A549 (cell line): Measurements from ENCODE around the gene RFPL1. TPM values are rescaled to one million over a fixed set of nuclear protein-coding genes. Genes with fewer than 3 reads are reported as not detected.

ENCODE experiments used
- ATAC-seq, 2 experiments: fragments of 200-7000 bp in 1 of 2; fragments of >200 bp in 1 of 2; cut with Nextera tagmentation in 1 of 2; cut with Tn5 transposase in 1 of 2; 3 replicates each; pipeline versions ENCODE4 v1.8.0 to v1.9.1; 2018 to 2020; ENCODE audit warnings: mild to moderate bottlenecking in 1 of 2, moderate library complexity in 1 of 2
- CTCF ChIA-PET: fragments of 300-600 bp; sonication (Branson Sonifier 250); formaldehyde crosslinking; extraction: SDS; loops from one replicate; lab custom pipeline; 2021; ENCODE audit warnings: antibody characterized with exemption, inconsistent platforms; lab: Yijun Ruan, JAX
- POLR2A ChIA-PET: fragments of 350-600 bp; formaldehyde crosslinking; extraction: SDS; loops from one replicate; lab custom pipeline; 2021; ENCODE audit warnings: antibody characterized with exemption, inconsistent platforms; lab: Yijun Ruan, JAX
- DNase-seq, 2 experiments: peaks; one replicate each; pipeline versions ENCODE4 v3.0.0 to v3.0.0-alpha.2; 2011 to 2016; ENCODE audit warnings: low read depth in 1 of 2, low spot score in 1 of 2
- FAIRE-seq: peaks from 2 replicates; lab custom pipeline; 2011; peaks lifted over from hg19 to GRCh38; lab: Jason Lieb, UNC
- H3K27ac ChIP-seq, 2 experiments: fragments of >200 bp; sonication (Bioruptor Twin); formaldehyde crosslinking; 3 replicates each; pipeline ENCODE4 v1.5.1; 2016 to 2017
- H3K4me1 ChIP-seq: fragments of >200 bp; sonication (Bioruptor Twin); formaldehyde crosslinking; 3 replicates; pipeline ENCODE4 v1.6.1; 2016
- H3K4me2 ChIP-seq: fragments of >200 bp; sonication (Bioruptor Twin); formaldehyde crosslinking; 3 replicates; pipeline ENCODE4 v1.6.1; 2016
- H3K4me3 ChIP-seq: fragments of >200 bp; sonication (Bioruptor Twin); formaldehyde crosslinking; 3 replicates; pipeline ENCODE4 v1.5.1; 2016
- H3K9me3 ChIP-seq: fragments of >200 bp; sonication (Bioruptor Twin); formaldehyde crosslinking; 3 replicates; pipeline ENCODE4 v1.6.1; 2016
- CBX2 ChIP-seq: fragments of 200-600 bp; sonication (generic); IDR thresholded peaks from 2 replicates; pipeline ENCODE4 v1.6.1; 2016; ENCODE audit warnings: low read depth, mild to moderate bottlenecking, borderline replicate concordance
- CEBPB ChIP-seq, 2 experiments: fragments of >200 bp in 1 of 2; sonication (Bioruptor Twin) in 1 of 2; formaldehyde crosslinking in 1 of 2; IDR thresholded peaks; 2 replicates each; pipeline ENCODE4 v1.6.1; 2012 to 2016
- CHD4 ChIP-seq: fragments of 200-600 bp; sonication (generic); IDR thresholded peaks from 2 replicates; pipeline ENCODE4 v1.6.1; 2016; ENCODE audit warnings: antibody characterized with exemption, mild to moderate bottlenecking, borderline replicate concordance
- EP300 ChIP-seq, 2 experiments: fragments of >200 bp; sonication (Bioruptor Twin); formaldehyde crosslinking; IDR thresholded peaks; 2 replicates in 1 of 2; 3 replicates in 1 of 2; pipeline ENCODE4 v1.6.1; 2016 to 2017
- ESRRA ChIP-seq: fragments of 150-350 bp; IDR thresholded peaks from 2 replicates; pipeline ENCODE4 v1.6.1; 2014; ENCODE audit warnings: mild to moderate bottlenecking, low read length, borderline replicate concordance
- JUNB ChIP-seq: fragments of >200 bp; sonication (Bioruptor Twin); formaldehyde crosslinking; IDR thresholded peaks from 2 replicates; pipeline ENCODE4 v1.6.1; 2016
- KDM1A ChIP-seq: fragments of 200-600 bp; sonication (generic); IDR thresholded peaks from 2 replicates; pipeline ENCODE4 v1.6.1; 2016; ENCODE audit warnings: low read depth, mild to moderate bottlenecking
- MYC ChIP-seq: IDR thresholded peaks from 2 replicates; pipeline ENCODE4 v1.6.1; 2012; ENCODE audit warnings: mild to moderate bottlenecking, inconsistent platforms, low read length, improper control_type of control experiment, borderline replicate concordance
- NFE2L2 ChIP-seq: fragments of 150-350 bp; conservative IDR thresholded peaks from 2 replicates; pipeline ENCODE4 v1.6.1; 2014; ENCODE audit warnings: low read length
- POLR2A ChIP-seq: IDR thresholded peaks from 2 replicates; pipeline ENCODE4 v1.6.1; 2012; ENCODE audit warnings: mild to moderate bottlenecking, low read length
- RARB ChIP-seq: fragments of 250-450 bp; sonication (Bioruptor Pico); IDR thresholded peaks from 2 replicates; pipeline ENCODE4 v1.8.0; 2021; ENCODE audit warnings: mild to moderate bottlenecking, moderate library complexity
- RFX5 ChIP-seq: fragments of 450-650 bp; IDR thresholded peaks from 2 replicates; pipeline ENCODE4 v1.7.1; 2014; ENCODE audit warnings: antibody characterized with exemption, mild to moderate bottlenecking, moderate library complexity
- SMC3 ChIP-seq: fragments of >200 bp; sonication (Bioruptor Twin); formaldehyde crosslinking; IDR thresholded peaks from 3 replicates; pipeline ENCODE4 v1.6.1; 2018; ENCODE audit warnings: inconsistent platforms
- ZFP36 ChIP-seq: fragments of 450-650 bp; IDR thresholded peaks from 2 replicates; pipeline ENCODE4 v1.6.1; 2014; ENCODE audit warnings: borderline replicate concordance; ENCODE audit not compliant: partially characterized antibody
- ZNF302 ChIP-seq: fragments of 250-450 bp; sonication (Bioruptor Pico); IDR thresholded peaks from 2 replicates; pipeline ENCODE4 v1.9.0; 2021; ENCODE audit warnings: inconsistent platforms, mild to moderate bottlenecking, moderate library complexity
- WGBS: methylation state at CpG from one replicate; pipeline ENCODE4 v1.1.6; 2017; ENCODE audit errors: missing lambda C conversion rate; 5-methylcytosine and 5-hydroxymethylcytosine counted together
- polyA plus RNA-seq, 4 experiments: library from polyadenylated mRNA; depleted of rRNA in 3 of 4; stranded (reverse); fragments of >200 nt; fragmentation: RNase III in 1 of 4; extraction: RNeasy Plus Mini Kit Qiagen cat#74134 plus additional on column Dnase treatment in 1 of 4; gene quantifications; 2 replicates in 3 of 4; 3 replicates in 1 of 4; pipeline ENCODE4 v1.2.3, GENCODE V29; 2011 to 2017
- TF ChIP-seq, protein P1 (sequence below): fragments of 450-650 bp; IDR thresholded peaks from 2 replicates; pipeline ENCODE4 v1.6.1; 2014; ENCODE audit warnings: antibody characterized with exemption
- TF ChIP-seq, protein P2 (sequence below): IDR thresholded peaks from 2 replicates; pipeline ENCODE4 v1.6.1; 2012
- TF ChIP-seq, protein P3 (sequence below): fragments of >200 bp; sonication (Bioruptor Twin); formaldehyde crosslinking; IDR thresholded peaks from 2 replicates; pipeline ENCODE4 v1.6.1; 2016
- TF ChIP-seq, protein P4 (sequence below): fragments of 200-600 bp; sonication (generic); IDR thresholded peaks from 2 replicates; pipeline ENCODE4 v1.6.1; 2016; ENCODE audit warnings: antibody characterized with exemption, mild to moderate bottlenecking, moderate library complexity
- TF ChIP-seq, protein P5 (sequence below): fragments of 250-450 bp; sonication (Bioruptor Pico); IDR thresholded peaks from 2 replicates; pipeline ENCODE4 v1.5.0; 2020; ENCODE audit warnings: low read depth, mild to moderate bottlenecking, moderate library complexity
- TF ChIP-seq, protein P6 (sequence below): IDR thresholded peaks from 2 replicates; pipeline ENCODE4 v1.6.1; 2012

RFPL1 gene
- polyA plus RNA-seq, 2 of the 4 experiments (the other 2 are of a cell fraction), result not detected

DNA sequence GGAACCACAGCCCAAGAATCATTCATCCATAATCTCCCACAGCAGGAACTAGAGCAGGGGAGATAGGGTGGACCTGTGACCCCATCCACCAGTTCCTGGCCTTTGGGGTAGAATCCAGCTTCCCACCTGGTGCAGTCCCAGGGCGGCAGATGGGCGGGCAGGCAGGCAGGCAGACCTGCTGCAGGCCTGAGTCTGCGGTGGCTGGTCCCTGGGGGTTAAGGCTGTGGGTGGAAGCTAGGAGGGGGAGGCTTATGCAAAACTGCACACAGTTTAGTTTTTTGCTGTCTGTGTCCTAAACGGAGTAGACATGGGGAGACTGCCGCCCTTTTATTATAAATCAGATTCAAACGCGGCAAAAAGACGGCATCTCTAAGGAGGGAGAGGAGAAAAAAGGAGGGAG lies 37.2 kb downstream of the RFPL1 start:
- no peak for DNase-seq
- peaks cover 22% of the 10 kb centered on the region for H3K4me1 ChIP-seq
- H3K4me3 ChIP-seq, result no peak overlapping the region
- ATAC-seq, result no peak
- TF ChIP-seq ZNF302 (CRISPR knock-in tag) (no peak), KDM1A (no peak), ZFP36 (no peak), JUNB (no peak), CHD4 (no peak), POLR2A (no peak), RFX5 (no peak), CEBPB (IDR thresholded peaks at IDR 0.05) (no peak), SMC3 (no peak), NFE2L2 (no peak), ESRRA (no peak), RARB (CRISPR knock-in tag) (no peak), EP300 (IDR thresholded peaks at IDR 0.05) (no peak)
- TF ChIP-seq, protein P1, sequence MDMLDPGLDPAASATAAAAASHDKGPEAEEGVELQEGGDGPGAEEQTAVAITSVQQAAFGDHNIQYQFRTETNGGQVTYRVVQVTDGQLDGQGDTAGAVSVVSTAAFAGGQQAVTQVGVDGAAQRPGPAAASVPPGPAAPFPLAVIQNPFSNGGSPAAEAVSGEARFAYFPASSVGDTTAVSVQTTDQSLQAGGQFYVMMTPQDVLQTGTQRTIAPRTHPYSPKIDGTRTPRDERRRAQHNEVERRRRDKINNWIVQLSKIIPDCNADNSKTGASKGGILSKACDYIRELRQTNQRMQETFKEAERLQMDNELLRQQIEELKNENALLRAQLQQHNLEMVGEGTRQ, result no peak
- TF ChIP-seq, protein P2, sequence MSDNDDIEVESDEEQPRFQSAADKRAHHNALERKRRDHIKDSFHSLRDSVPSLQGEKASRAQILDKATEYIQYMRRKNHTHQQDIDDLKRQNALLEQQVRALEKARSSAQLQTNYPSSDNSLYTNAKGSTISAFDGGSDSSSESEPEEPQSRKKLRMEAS, result no peak
- TF ChIP-seq, protein P3, sequence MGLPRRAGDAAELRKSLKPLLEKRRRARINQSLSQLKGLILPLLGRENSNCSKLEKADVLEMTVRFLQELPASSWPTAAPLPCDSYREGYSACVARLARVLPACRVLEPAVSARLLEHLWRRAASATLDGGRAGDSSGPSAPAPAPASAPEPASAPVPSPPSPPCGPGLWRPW, result no peak
- ChIA-PET CTCF (interaction anchor here (0.9 kb wide), 1 partner anchor 28 kb away, joined by 3 read pairs; no protein-coding TSS in a partner anchor), POLR2A (no interaction called here)
- WGBS, result 93% methylated on average over 8 of the region's 8 CpGs
- H3K4me2 ChIP-seq, result no peak overlapping the region
- no peaks in the 10 kb centered on the region for H3K9me3 ChIP-seq
- H3K27ac ChIP-seq, result no peak overlapping the region
- no peak for FAIRE-seq

DNA sequence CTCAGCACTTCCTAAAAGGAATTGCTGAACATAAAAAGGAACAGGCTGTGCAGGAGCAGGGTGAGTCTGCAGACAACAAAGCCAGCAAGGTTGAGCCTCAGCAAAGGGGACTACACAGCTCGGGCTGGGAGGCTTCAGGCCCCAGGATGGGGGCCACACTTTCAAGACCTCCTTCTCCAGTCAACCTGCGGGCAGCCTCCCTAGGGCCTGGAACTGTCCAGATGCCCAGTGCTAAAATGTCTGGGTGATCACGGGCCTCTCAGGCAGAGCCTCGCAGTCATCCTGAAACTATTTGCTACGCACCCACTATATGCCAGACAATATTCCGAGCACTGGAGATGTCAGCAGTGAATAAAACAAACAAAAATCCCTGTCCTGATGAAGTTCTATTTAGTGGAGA lies 37.7 kb downstream of the RFPL1 start:
- peaks cover 22% of the 10 kb centered on the region for H3K4me1 ChIP-seq
- no peak overlapping the region for H3K27ac ChIP-seq
- no peak for TF ChIP-seq MYC
- TF ChIP-seq, protein P4, sequence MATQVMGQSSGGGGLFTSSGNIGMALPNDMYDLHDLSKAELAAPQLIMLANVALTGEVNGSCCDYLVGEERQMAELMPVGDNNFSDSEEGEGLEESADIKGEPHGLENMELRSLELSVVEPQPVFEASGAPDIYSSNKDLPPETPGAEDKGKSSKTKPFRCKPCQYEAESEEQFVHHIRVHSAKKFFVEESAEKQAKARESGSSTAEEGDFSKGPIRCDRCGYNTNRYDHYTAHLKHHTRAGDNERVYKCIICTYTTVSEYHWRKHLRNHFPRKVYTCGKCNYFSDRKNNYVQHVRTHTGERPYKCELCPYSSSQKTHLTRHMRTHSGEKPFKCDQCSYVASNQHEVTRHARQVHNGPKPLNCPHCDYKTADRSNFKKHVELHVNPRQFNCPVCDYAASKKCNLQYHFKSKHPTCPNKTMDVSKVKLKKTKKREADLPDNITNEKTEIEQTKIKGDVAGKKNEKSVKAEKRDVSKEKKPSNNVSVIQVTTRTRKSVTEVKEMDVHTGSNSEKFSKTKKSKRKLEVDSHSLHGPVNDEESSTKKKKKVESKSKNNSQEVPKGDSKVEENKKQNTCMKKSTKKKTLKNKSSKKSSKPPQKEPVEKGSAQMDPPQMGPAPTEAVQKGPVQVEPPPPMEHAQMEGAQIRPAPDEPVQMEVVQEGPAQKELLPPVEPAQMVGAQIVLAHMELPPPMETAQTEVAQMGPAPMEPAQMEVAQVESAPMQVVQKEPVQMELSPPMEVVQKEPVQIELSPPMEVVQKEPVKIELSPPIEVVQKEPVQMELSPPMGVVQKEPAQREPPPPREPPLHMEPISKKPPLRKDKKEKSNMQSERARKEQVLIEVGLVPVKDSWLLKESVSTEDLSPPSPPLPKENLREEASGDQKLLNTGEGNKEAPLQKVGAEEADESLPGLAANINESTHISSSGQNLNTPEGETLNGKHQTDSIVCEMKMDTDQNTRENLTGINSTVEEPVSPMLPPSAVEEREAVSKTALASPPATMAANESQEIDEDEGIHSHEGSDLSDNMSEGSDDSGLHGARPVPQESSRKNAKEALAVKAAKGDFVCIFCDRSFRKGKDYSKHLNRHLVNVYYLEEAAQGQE, result peak; percentile 51
- TF ChIP-seq, all 56 proteins: peak for 1
- H3K4me3 ChIP-seq, result no peak overlapping the region
- no peak overlapping the region for H3K4me2 ChIP-seq
- WGBS, result 63% methylated on average over 6 of the region's 6 CpGs
- CTCF ChIA-PET, result interaction anchor here (1.5 kb wide), 1 partner anchor 81 kb away, joined by 4 read pairs; no protein-coding TSS in a partner anchor
- DNase-seq, result no peak
- peak in 1 of 2 experiments; percentile 17; a peak in 1 of 6 replicates for ATAC-seq
- H3K9me3 ChIP-seq, result no peaks in the 10 kb centered on the region
- POLR2A ChIA-PET, result no interaction called here
- no peak for FAIRE-seq

DNA sequence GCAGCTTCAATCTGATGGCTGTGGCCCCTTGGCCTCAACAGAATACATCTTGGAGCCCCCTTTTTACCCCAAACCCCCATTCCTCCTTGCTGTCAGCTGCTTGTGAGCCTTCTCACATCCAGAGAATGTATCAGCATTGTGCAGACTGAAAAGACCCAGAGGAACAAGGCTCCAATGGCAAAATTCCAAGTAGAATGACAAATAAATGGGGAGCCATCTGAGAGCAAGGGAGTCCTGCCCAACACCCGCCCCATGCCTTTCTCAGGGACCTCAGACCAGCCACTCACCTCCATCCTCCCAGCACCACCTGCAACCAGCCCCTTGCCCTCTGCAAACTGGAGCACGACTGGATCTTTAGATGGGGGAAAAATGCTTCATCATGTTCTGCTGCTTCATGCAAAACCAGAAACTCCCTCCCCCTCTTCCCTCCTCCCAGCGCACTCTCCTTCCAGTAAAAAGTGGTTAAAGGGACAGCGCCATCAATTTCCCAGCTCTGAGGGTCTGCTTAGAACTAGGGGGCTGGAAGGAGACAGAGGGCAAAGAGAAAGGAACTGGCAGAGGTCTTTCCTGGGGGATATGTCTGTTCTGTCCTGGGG lies 39.4 kb downstream of the RFPL1 start:
- DNase-seq (peak in 1 of 2 experiments; percentile 32), FAIRE-seq (no peak), ATAC-seq (peak; percentile 37 to 51; a peak in 4 of 6 replicates)
- peaks cover 29% of the 10 kb centered on the region for H3K4me1 ChIP-seq
- ChIA-PET CTCF (interaction anchor here (1.5 kb wide), 2 partner anchors 9 to 83 kb away, joined by 4 read pairs; no protein-coding TSS in a partner anchor), POLR2A (no interaction called here)
- no peaks in the 10 kb centered on the region for H3K9me3 ChIP-seq
- peak overlapping the region in 1 of 2 experiments; percentile 53; a peak in 3 of 6 replicates for H3K27ac ChIP-seq
- TF ChIP-seq, protein P5, sequence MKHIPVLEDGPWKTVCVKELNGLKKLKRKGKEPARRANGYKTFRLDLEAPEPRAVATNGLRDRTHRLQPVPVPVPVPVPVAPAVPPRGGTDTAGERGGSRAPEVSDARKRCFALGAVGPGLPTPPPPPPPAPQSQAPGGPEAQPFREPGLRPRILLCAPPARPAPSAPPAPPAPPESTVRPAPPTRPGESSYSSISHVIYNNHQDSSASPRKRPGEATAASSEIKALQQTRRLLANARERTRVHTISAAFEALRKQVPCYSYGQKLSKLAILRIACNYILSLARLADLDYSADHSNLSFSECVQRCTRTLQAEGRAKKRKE, result no peak
- TF ChIP-seq ZNF302 (CRISPR knock-in tag) (no peak), KDM1A (no peak), RFX5 (no peak), CBX2 (no peak)
- TF ChIP-seq, protein P6, sequence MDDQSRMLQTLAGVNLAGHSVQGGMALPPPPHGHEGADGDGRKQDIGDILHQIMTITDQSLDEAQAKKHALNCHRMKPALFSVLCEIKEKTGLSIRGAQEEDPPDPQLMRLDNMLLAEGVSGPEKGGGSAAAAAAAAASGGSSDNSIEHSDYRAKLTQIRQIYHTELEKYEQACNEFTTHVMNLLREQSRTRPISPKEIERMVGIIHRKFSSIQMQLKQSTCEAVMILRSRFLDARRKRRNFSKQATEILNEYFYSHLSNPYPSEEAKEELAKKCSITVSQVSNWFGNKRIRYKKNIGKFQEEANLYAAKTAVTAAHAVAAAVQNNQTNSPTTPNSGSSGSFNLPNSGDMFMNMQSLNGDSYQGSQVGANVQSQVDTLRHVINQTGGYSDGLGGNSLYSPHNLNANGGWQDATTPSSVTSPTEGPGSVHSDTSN, result no peak
- 0 out of 3 replicates have a peak overlapping the region, but pooled peaks have one; percentile 1 for H3K4me3 ChIP-seq
- 13% methylated on average over 4 of the region's 4 CpGs for WGBS
- H3K4me2 ChIP-seq, result peak overlapping the region; percentile 76
